ENCODE results near the gene IFNLR1.
A peak's percentile ranks its signal among the peaks of the same experiment; 100 is the strongest.

The IFNLR1 gene

GRCh38 chr1:24175033-24175755 is 11.9 kb downstream of the IFNLR1 start:
- no peak for DNase-seq

GRCh38 chr1:24173638-24174575 is 13.2 kb downstream of the IFNLR1 start:
- peak; percentile 82 for DNase-seq

- no peak for DNase-seq
These were observed 14.5 kb downstream of the IFNLR1 start for GRCh38 chr1:24172598-24172997.

DNA sequence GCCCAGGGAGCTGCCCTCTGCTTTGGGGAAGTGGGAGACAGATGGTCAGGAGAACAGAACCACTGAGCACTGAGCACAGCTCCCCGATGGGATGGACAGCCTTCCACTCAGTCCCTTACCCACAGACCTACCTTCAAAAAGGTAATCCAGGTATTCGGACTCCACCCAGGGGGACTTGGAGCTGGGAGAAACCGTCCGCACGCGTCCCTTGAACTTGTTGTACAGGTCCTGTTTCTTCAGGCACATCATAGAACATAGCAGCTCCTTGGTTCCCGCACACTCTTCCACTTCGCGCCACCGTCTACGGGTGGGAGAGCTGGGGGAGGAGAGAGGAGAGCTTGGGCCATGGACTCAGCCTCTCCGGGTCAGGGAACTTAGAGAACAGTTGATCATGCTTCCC is 17.8 kb downstream of the IFNLR1 start:
- DNase-seq, result no peak

GRCh38 chr1:24168245-24168644 is 18.8 kb downstream of the IFNLR1 start:
- no peak for DNase-seq

GRCh38 chr1:24167008-24167407 is 20.1 kb downstream of the IFNLR1 start:
- no peak for DNase-seq

GRCh38 chr1:24165500-24165899 is 21.6 kb downstream of the IFNLR1 start:
- DNase-seq, result no peak

DNA sequence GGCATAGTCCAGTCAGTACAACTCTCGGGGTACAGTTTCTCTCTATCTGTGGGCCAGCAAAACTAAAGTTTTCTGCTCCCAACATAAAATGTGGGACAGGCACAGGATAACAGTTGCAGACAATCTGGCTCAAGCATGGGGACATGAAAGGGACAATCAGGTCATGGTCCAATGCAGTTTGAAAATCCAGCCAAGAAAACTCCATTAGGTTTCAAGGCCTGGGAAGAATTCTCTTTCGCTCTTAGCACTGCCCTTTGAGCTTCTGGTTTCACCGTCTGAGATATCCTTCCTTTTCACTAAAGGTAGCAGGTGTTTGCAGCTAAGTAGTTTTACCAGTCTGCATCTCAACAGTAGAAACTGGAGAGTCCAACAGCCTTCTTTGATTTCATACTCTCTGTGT is 23.1 kb downstream of the IFNLR1 start:
- DNase-seq, result no peak

DNA sequence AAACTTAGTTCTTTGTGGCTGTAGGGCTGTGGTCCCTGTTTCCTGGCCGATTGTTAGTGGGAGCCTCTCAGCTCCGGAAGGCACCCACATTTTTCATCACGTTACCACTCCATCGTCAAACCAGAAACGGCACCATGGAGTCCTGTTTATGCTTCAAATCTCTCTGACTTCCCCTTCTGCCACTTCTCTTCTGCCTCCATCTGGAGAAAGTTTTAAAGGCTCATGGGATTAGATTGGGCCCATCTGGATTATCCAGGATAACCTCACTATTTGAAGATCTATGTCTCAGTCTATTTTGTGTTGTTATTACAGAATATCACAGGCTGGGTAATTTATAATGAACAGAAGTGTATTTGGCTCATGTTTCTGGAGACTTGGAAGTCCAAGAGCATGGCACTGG is 24.9 kb downstream of the IFNLR1 start:
- DNase-seq, result no peak

GRCh38 chr1:24161270-24161669 is 25.8 kb downstream of the IFNLR1 start:
- no peak for DNase-seq

- no peak for DNase-seq
These were observed 27.7 kb downstream of the IFNLR1 start for GRCh38 chr1:24159366-24159765.

DNA sequence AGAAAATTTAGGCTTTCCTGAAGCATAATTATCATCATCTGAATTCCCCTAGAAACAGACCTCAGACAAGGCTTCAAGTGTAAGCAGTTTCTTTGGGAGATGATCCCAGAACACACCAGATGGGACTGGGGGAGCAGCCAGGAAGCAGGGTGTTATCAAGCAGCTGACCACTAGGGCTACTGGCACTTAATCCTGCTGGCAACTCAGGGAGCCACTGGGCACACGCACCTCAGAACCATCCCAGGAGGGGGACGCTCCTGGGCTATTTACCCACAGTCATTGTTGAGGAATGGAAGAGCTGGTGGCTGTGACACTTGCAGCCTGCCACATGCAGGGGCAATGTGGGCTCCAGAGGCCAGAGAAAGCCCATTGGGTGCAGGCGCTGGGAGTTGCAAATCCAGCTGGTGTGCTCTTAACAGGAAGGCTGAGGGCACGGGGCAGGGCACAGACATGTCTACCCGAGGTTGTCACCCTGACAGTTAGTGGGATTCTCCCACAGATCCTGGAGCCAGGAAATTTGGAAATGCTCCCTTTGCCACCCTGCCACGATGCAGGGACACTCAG is 29.1 kb downstream of the IFNLR1 start:
- DNase-seq, result no peak

DNA sequence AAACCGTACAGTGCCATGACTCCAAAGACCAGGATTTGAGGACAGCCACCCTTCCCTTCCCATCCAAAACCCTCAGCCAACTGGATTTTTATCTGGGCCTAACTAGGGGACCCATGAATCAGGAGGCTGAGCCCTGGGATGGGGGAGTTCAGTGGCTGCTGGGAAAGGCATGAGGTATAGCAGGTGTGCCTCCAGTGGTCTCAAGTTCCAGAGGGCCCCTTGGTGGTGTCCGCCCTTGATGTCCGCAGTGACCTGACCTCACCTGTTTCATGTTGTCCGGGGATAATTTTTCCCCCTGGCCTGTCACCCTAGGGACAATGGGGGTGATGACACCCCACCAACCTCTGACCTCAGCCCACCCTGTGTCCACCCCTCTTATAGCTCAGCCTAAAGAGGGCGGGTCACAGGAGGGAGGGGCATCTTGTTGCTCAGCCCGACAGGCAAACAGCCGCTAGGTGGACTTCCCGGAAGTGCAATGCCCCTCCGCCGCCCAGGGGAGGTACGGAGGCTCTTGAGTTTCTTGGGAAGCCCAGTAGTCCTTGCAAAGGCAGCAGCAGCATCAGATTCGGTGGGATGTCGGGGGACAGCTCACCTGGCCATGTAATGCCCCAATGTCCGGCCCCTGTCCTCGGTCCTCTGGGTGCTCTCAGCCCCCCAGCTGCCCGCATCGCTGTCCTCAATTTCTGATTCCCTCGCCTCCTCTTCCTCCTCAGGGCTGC is 30.4 kb downstream of the IFNLR1 start:
- DNase-seq, result no peak

DNA sequence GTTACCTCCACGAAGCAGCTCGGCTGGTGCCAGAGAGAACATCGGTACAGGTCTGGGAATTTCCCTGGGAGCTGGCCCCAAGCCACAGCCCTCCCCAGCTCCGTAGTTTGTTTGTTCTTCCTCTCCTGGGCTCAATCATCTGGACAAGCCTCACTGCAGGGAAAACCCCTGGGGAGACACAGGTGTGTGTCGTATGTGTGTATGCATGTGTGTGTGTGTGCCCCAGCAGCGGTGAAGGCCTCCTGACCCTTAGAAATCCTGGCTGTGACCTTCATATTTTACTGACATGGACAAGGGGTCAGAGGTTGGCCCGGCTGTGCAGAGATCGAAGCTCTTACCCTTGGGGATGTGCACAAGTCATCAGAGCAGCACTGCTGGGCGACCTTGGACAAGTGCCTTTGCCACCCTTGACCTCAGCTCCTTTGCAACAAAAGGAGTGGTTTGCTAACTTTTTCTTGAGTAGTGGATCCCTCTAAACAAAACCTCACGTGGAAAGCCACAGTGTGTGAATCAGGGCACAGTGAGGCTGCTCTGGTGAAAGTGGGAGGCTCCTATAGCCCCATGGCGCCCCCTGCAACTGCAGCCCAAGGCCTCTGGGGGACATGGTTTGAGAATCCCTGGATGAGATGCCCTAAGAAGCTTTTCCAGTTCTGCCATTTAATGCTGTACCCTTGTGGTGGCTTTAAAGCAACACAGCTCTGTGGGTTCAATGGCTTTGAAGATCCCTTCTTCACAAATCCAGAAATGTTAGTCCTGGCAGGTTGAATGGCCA is 31.9 kb downstream of the IFNLR1 start:
- DNase-seq, result no peak

DNA sequence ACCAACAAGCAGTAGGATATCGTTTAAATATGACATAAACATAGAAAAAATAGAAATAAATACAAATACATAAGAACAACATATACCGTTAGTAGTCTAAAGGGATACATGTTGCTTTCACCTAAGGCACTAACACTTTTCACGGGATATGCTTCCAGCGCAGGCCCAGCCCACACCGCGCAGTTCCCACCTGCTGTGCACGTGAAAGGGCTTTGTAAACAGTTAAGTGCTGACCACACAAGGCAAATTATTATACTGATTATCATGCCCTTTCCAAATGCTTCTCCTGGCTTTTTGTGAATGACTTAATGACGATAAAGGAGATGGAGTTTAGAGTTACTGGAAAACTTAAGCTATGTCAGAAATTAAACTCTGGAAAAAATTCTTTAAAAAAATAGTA is 32.9 kb downstream of the IFNLR1 start:
- DNase-seq, result no peak

GRCh38 chr1:24152631-24153494 is 34.2 kb downstream of the IFNLR1 start:
- no peak for DNase-seq

- DNase-seq, result no peak
These were observed 35.9 kb downstream of the IFNLR1 start for GRCh38 chr1:24151175-24151533.

DNA sequence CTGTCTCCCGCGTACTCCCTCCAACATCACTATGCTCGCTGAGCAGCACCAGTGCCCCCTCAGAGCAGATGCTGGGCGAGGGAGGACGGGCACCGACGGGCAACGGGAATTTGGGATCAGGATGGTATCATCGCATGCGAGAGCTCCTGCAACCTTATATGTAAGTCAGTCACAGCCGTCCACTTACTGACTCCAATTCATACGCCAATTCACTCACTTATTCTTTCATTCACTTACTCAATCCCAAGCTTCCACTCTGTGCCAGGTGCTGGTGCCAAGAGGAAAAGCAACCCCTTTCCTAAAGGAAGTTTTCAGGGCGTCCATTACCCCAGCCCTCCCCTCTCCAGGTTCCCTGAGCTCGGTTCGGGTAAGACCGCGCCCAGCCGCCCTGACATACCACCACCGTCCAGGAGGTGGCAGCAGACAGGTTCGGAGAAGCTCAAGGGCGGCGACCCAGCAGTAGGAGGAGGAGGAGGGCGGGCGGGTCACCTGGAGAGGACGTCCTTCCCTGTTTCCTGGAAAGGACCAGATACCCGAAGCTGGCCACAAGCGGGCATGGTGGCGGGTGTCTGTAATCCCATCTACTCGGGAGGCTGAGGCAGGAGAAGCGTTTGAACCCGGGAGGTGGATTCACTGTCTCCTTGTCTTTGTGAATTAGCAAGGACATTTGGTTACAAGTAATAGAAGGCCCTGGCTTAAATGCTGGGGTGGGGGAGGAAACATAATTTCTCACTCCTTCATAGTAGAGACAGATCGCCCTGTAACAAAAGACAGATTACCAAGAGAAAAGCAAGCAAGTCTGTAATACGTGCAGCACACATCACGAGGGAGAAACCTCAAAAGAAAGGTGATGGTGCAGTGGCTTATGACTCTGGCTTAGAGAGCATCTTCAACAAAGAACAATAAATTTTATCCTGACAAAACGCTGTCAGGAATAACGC is 36.6 kb downstream of the IFNLR1 start:
- DNase-seq, result no peak

DNA sequence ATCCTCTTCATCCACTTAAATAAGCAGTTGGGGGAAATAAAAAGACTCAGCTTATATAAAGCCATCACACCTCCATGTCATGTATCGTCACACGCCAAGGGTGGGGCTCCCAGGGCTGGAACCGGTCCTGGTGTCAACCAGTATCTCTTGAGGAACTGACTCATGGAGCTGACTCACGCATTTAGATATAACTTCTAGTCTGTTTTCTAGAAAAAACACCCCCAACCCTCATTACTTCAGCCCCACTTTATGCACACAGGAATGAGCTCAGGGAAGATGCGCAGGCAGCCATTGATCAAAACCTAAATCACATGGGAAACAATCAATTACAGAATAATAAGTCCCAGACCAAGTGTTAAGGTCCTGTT is 37.2 kb downstream of the IFNLR1 start:
- no peak for DNase-seq

- DNase-seq, result no peak
These were observed 39.3 kb downstream of the IFNLR1 start for GRCh38 chr1:24147816-24148215.
